Fibroblast of lung (primary cell): ENCODE measurements around the gene LPIN1. TPM values are rescaled to one million over a fixed set of nuclear protein-coding genes. Genes with fewer than 3 reads are reported as not detected.
A peak's percentile ranks its signal among the peaks of the same experiment; 100 is the strongest.

ENCODE experiments used
- DNase-seq, 2 donors: peaks; one replicate each; pipeline versions ENCODE4 v3.0.0 to v3.0.0-alpha.2; 2010; ENCODE audit warnings: low read depth in 2 of 2
- H2AFZ ChIP-seq: 2 replicates; pipeline ENCODE4 v1.5.1; 2012; ENCODE audit warnings: low read length, control low read depth, inconsistent platforms
- H3K27ac ChIP-seq: 2 replicates; pipeline ENCODE4 v1.5.1; 2011; ENCODE audit warnings: low read length, control low read depth; ENCODE audit not compliant: insufficient read depth
- H3K27me3 ChIP-seq: 2 replicates; pipeline ENCODE4 v1.5.1; 2011; ENCODE audit warnings: mild to moderate bottlenecking, low read length; ENCODE audit not compliant: control insufficient read depth, insufficient read depth
- H3K36me3 ChIP-seq: 2 replicates; pipeline ENCODE4 v1.5.1; 2011; ENCODE audit warnings: low read length; ENCODE audit not compliant: control insufficient read depth, insufficient read depth
- H3K4me1 ChIP-seq: 2 replicates; pipeline ENCODE4 v1.5.1; 2011; ENCODE audit warnings: low read length; ENCODE audit not compliant: control insufficient read depth, insufficient read depth; ENCODE audit errors: extremely low read depth
- H3K4me2 ChIP-seq: 2 replicates; pipeline ENCODE4 v1.5.1; 2011; ENCODE audit warnings: low read length, control low read depth; ENCODE audit not compliant: insufficient read depth; ENCODE audit errors: extremely low read depth
- H3K4me3 ChIP-seq, 4 experiments: fragments of 200-600 bp in 1 of 4; sonication (generic) in 1 of 4; replicated peaks in 1 of 4; 2 replicates each; pipeline ENCODE4 v1.5.1; 2011 to 2016; ENCODE audit warnings: low read length in 4 of 4, low read depth in 3 of 4, mild to moderate bottlenecking in 3 of 4, control low read depth in 2 of 4, inconsistent platforms in 1 of 4, mixed read lengths in 1 of 4; ENCODE audit not compliant: insufficient read depth in 1 of 4; ENCODE audit errors: control extremely low read depth in 1 of 4
- H3K79me2 ChIP-seq: 2 replicates; pipeline ENCODE4 v1.5.1; 2012; ENCODE audit warnings: mild to moderate bottlenecking, low read length, inconsistent platforms; ENCODE audit not compliant: control insufficient read depth, insufficient read depth
- H3K9ac ChIP-seq: 2 replicates; pipeline ENCODE4 v1.5.1; 2011; ENCODE audit warnings: mild to moderate bottlenecking, low read length, control low read depth; ENCODE audit not compliant: insufficient read depth
- H3K9me3 ChIP-seq: 2 replicates; pipeline ENCODE4 v1.5.1; 2012; ENCODE audit warnings: low read depth, low read length; ENCODE audit not compliant: control insufficient read depth, insufficient read depth
- H4K20me1 ChIP-seq: 2 replicates; pipeline ENCODE4 v1.5.1; 2011; ENCODE audit warnings: low read length; ENCODE audit not compliant: control insufficient read depth, insufficient read depth; ENCODE audit errors: extremely low read depth
- EZH2 ChIP-seq: IDR thresholded peaks from 2 replicates; pipeline ENCODE4 v1.5.1; 2012; ENCODE audit warnings: low read length, control low read depth, mild to moderate bottlenecking; ENCODE audit errors: missing control alignments
- polyA plus RNA-seq, 2 donors: library from polyadenylated mRNA; depleted of rRNA in 1 of 2; stranded (reverse) in 1 of 2; unstranded in 1 of 2; fragments of >200 nt; gene quantifications; 2 replicates each; pipeline ENCODE4 v1.2.1, GENCODE V29; 2011 to 2012; ENCODE audit warnings: missing spikeins in 1 of 2
- total RNA-seq: library from RNA; depleted of rRNA; stranded (reverse); fragments of >200 nt; gene quantifications from 2 replicates; pipeline ENCODE4 v1.2.1, GENCODE V29; 2014
- TF ChIP-seq, protein P1 (sequence below), 2 donors: IDR thresholded peaks in 1 of 2; conservative IDR thresholded peaks in 1 of 2; 1 replicate in 1 of 2; 2 replicates in 1 of 2; pipeline ENCODE4 v1.5.1; 2011 to 2012; ENCODE audit warnings: low read length in 2 of 2, control low read depth in 1 of 2, inconsistent platforms in 1 of 2, low read depth in 1 of 2, mild to moderate bottlenecking in 1 of 2

LPIN1 gene
- total and polyA plus RNA-seq, 2 donors (not counting 1 experiment from before 2014, with no cell fraction given): 87.8 to 205 TPM

DNA sequence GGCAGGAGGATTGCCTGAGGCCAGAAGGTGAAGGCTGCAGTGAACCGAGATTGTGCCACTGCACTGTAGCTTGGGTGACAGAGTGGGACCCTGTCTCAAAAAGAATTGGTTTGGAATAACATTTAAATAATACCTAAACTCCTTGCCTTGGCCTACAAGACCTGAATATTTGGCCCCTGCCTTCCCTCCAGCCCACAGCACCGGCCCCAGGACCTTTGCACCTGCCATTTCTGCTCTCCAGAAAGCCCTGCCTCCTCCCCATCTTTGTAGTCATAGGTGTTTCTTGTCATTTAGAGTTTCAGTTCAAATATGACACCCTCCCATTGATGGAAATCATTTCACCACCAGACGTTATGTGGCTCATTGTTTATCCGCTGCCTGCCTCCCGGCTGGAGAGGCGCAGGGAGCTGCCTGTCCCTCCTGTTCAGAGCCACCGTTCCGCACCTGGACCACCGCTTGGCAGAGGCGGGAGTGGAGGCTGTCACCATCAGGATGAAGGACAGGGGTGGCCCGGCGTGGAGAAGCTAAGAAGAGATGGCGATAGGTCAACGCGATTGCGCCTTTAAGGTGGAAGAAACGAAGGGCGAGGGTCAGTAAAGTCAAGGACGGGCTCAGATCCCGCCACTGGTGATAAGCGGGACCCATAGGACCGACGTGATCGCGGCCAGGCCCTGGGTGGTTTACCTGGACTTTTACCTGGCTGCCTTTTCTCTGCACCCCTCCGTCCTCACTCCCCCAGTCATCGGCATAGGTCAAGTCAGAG is 638 bp upstream of the LPIN1 start:
- H3K79me2 ChIP-seq: peaks cover 42% of the 10 kb centered on the region
- no peak for DNase-seq
- peak overlapping the region in 2 of 4 experiments; percentile 22 to 48 for H3K4me3 ChIP-seq
- peaks cover 31% of the 10 kb centered on the region for H3K4me1 ChIP-seq
- H3K27ac ChIP-seq: peak overlapping the region; percentile 54
- H3K9me3 ChIP-seq: no peaks in the 10 kb centered on the region
- peak overlapping the region; percentile 58 for H3K4me2 ChIP-seq
- no peaks in the 10 kb centered on the region for H3K36me3 ChIP-seq
- no peak overlapping the region for H3K9ac ChIP-seq
- no peaks in the 10 kb centered on the region for H3K27me3 ChIP-seq
- TF ChIP-seq, protein P1, sequence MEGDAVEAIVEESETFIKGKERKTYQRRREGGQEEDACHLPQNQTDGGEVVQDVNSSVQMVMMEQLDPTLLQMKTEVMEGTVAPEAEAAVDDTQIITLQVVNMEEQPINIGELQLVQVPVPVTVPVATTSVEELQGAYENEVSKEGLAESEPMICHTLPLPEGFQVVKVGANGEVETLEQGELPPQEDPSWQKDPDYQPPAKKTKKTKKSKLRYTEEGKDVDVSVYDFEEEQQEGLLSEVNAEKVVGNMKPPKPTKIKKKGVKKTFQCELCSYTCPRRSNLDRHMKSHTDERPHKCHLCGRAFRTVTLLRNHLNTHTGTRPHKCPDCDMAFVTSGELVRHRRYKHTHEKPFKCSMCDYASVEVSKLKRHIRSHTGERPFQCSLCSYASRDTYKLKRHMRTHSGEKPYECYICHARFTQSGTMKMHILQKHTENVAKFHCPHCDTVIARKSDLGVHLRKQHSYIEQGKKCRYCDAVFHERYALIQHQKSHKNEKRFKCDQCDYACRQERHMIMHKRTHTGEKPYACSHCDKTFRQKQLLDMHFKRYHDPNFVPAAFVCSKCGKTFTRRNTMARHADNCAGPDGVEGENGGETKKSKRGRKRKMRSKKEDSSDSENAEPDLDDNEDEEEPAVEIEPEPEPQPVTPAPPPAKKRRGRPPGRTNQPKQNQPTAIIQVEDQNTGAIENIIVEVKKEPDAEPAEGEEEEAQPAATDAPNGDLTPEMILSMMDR (conservative IDR thresholded peaks at IDR 0.05 in 1 of 2, IDR thresholded peaks at IDR 0.05 in 1 of 2; ENCODE audit: low read depth in 1 of 2, low read length in 2 of 2): no peak
- no peak for TF ChIP-seq EZH2
- H4K20me1 ChIP-seq: no peaks in the 10 kb centered on the region
- peak overlapping the region; percentile 76 for H2AFZ ChIP-seq

DNA sequence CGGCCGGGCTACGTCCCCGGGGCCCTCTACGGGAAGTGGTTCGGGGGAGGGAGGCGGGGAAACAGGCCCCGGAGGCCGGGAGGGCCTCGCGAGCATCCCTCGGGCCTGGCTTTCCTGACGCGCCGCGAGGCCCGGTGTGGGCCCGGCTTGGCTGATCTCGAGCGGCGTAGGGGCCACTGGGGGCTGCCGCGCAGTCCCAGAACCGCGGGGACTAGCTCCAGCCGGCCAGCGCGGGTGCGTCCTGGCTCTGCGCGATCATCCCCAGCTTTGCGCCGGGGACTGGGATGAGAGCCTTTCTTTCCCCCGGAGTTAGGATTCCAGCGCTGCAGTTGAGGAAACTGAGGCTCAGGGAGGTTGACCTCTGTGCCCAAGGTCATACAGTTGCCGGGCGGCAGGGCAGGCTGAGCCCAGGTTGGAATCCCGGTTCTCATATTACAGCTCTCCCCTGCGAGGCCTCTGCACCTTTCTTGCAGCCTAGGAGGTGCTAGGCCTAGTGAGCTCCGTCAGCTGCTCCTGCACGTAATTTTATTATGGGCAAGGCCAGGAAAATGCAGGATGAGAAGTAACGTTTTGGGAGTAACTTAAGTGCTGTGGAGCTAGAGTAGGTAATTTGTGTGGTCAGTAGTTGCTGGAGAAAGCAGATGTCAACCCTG is 501 bp downstream of the LPIN1 start:
- Histone ChIP-seq H3K9me3 (no peaks in the 10 kb centered on the region), H2AFZ (no peak overlapping the region), H3K4me1 (peaks cover 31% of the 10 kb centered on the region), H3K36me3 (no peaks in the 10 kb centered on the region), H3K79me2 (peaks cover 52% of the 10 kb centered on the region), H3K9ac (peak overlapping the region; percentile 84), H4K20me1 (no peaks in the 10 kb centered on the region), H3K4me3 (peak overlapping the region; percentile 73 to 94 (median 83)), H3K4me2 (peak overlapping the region; percentile 92), H3K27me3 (no peaks in the 10 kb centered on the region), H3K27ac (peak overlapping the region; percentile 84)
- TF ChIP-seq, protein P1 (conservative IDR thresholded peaks at IDR 0.05 in 1 of 2, IDR thresholded peaks at IDR 0.05 in 1 of 2; ENCODE audit: low read depth in 1 of 2, low read length in 2 of 2): no peak
- no peak for TF ChIP-seq EZH2
- DNase-seq: peak; percentile 33 to 38

DNA sequence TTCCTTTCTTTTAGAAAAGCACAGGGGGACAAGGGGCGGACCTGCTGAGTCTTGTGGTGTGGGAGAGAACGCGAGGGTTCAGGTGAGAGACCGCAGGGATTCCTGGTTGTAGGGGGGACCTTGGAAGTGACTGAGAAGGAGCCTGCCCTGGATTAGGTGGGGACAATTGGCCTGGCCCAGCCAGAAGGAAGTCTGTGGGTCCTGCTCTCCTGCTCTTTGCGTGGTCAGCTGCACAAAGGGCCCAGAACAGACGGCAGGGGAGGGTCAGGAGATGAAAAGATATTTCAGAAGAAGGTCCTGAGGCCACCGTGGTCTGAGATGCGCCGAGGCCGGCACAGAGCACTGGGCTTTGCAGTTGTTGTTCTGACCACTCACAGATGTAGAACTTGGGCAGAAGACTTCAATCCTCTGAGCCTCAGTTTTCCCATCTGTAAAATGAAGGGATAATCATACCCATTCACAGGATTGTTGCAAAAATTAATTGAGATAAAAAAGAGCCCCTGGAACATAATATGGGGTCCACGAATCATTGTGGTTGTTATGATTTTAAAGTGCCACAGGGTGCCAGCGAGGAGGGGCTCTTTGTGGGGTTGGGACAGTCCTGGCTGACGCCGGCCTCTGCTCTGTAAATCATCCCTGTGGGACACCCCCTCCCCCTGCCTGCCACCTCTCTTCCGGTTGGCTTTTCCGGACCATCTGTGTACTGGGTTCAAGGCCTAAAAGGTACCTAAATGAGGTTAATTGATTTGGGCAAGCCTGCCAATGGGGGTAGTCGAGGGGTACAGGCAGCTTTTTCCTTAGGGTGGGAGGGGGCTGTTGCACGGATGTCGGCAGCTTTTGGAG is 1.8 kb downstream of the LPIN1 start:
- DNase-seq: no peak
- H3K27ac ChIP-seq: peak overlapping the region; percentile 84
- H3K4me3 ChIP-seq: peak overlapping the region; percentile 73 to 94 (median 83)
- H3K36me3 ChIP-seq: no peaks in the 10 kb centered on the region
- H4K20me1 ChIP-seq: peaks cover 2% of the 10 kb centered on the region
- no peaks in the 10 kb centered on the region for H3K9me3 ChIP-seq
- peak overlapping the region; percentile 92 for H3K4me2 ChIP-seq
- no peaks in the 10 kb centered on the region for H3K27me3 ChIP-seq
- H3K4me1 ChIP-seq: peaks cover 32% of the 10 kb centered on the region
- H3K9ac ChIP-seq: peak overlapping the region; percentile 17
- TF ChIP-seq EZH2: no peak
- TF ChIP-seq, protein P1 (conservative IDR thresholded peaks at IDR 0.05 in 1 of 2, IDR thresholded peaks at IDR 0.05 in 1 of 2; ENCODE audit: low read depth in 1 of 2, low read length in 2 of 2): no peak
- no peak overlapping the region for H2AFZ ChIP-seq
- peaks cover 62% of the 10 kb centered on the region for H3K79me2 ChIP-seq
